GM23338 (cell line): ENCODE data around the gene DNASE1L1. TPM values are rescaled to one million over a fixed set of nuclear protein-coding genes. Genes with fewer than 3 reads are reported as not detected.

ENCODE experiments used
- ATAC-seq: fragments of 200-7000 bp; cut with Tn5 transposase; 3 replicates; pipeline ENCODE4 v1.9.1; 2020
- DNase-seq: peaks from one replicate; pipeline ENCODE4 v3.0.0-alpha.2; 2015; ENCODE audit warnings: low spot score
- H2AFZ ChIP-seq: fragments of 200-600 bp; sonication (generic); 2 replicates; pipeline ENCODE4 v1.8.0; 2016; ENCODE audit warnings: antibody characterized with exemption, mild to moderate bottlenecking, moderate library complexity
- H3F3A ChIP-seq: fragments of 200-600 bp; sonication (generic); replicated peaks from 2 replicates; pipeline ENCODE4 v1.8.0; 2017; ENCODE audit warnings: antibody characterized with exemption, mixed run types, low read depth
- H3K27ac ChIP-seq: fragments of 200-600 bp; sonication (generic); 2 replicates; pipeline ENCODE4 v1.6.1; 2016; ENCODE audit warnings: low read depth
- H3K27me3 ChIP-seq: fragments of 200-600 bp; sonication (generic); 2 replicates; pipeline ENCODE4 v1.8.0; 2016; ENCODE audit warnings: mild to moderate bottlenecking, mixed run types, moderate library complexity; ENCODE audit not compliant: insufficient read depth
- H3K36me3 ChIP-seq: fragments of 200-600 bp; sonication (generic); 2 replicates; pipeline ENCODE4 v1.8.0; 2016; ENCODE audit warnings: mild to moderate bottlenecking; ENCODE audit not compliant: insufficient read depth
- H3K4me1 ChIP-seq: fragments of 200-600 bp; sonication (generic); 2 replicates; pipeline ENCODE4 v1.8.0; 2016; ENCODE audit warnings: mild to moderate bottlenecking, moderate library complexity; ENCODE audit not compliant: insufficient read depth
- H3K4me2 ChIP-seq: fragments of 200-600 bp; sonication (generic); 2 replicates; pipeline ENCODE4 v1.7.1; 2017; ENCODE audit warnings: mixed run types
- H3K4me3 ChIP-seq: fragments of 200-600 bp; sonication (generic); 2 replicates; pipeline ENCODE4 v1.6.1; 2016; ENCODE audit warnings: mixed run types
- H3K79me2 ChIP-seq: fragments of 200-600 bp; sonication (generic); replicated peaks from 2 replicates; pipeline ENCODE4 v1.8.0; 2017; ENCODE audit warnings: mild to moderate bottlenecking; ENCODE audit not compliant: insufficient read depth
- H3K9me2 ChIP-seq: fragments of 200-600 bp; sonication (generic); 2 replicates; pipeline ENCODE4 v1.8.0; 2017; ENCODE audit not compliant: insufficient read depth
- H4K20me1 ChIP-seq: fragments of 200-600 bp; sonication (generic); replicated peaks from 2 replicates; pipeline ENCODE4 v1.8.0; 2017; ENCODE audit warnings: mild to moderate bottlenecking; ENCODE audit not compliant: insufficient read depth
- H3K27ac Mint-ChIP-seq: 2 replicates; pipeline ENCODE4 v1.8.0; 2020; ENCODE audit warnings: inconsistent platforms, mild to moderate bottlenecking, moderate library complexity, mixed read lengths
- H3K27me3 Mint-ChIP-seq: 3 replicates; pipeline ENCODE4 v1.8.0; 2022; ENCODE audit warnings: low read depth, mild to moderate bottlenecking, moderate library complexity, mixed read lengths, inconsistent platforms; ENCODE audit not compliant: insufficient read depth, poor library complexity
- H3K36me3 Mint-ChIP-seq: 3 replicates; pipeline ENCODE4 v1.8.0; 2021; ENCODE audit warnings: low read depth, mild to moderate bottlenecking, inconsistent platforms, moderate library complexity, mixed read lengths
- H3K4me1 Mint-ChIP-seq: 3 replicates; pipeline ENCODE4 v1.8.0; 2020; ENCODE audit warnings: mild to moderate bottlenecking, inconsistent platforms, mixed read lengths
- H3K4me3 Mint-ChIP-seq: 3 replicates; pipeline ENCODE4 v1.8.0; 2021; ENCODE audit warnings: moderate library complexity, mild to moderate bottlenecking, inconsistent platforms, mixed read lengths
- H3K9me3 Mint-ChIP-seq: 3 replicates; pipeline ENCODE4 v1.8.0; 2020; ENCODE audit warnings: moderate library complexity, mild to moderate bottlenecking, inconsistent platforms, mixed read lengths
- CREB1 ChIP-seq: fragments of 250-450 bp; sonication (Bioruptor Pico); IDR thresholded peaks from 2 replicates; pipeline ENCODE4 v1.5.0; 2020; ENCODE audit warnings: low read depth, mild to moderate bottlenecking, moderate library complexity
- ETS1 ChIP-seq: IDR thresholded peaks from 2 replicates; pipeline ENCODE4 v1.6.1; 2016; ENCODE audit warnings: antibody characterized with exemption
- EZH2 ChIP-seq: fragments of 200-600 bp; sonication (generic); IDR thresholded peaks from one replicate; pipeline ENCODE4 v1.8.0; 2017; ENCODE audit warnings: antibody characterized with exemption, mild to moderate bottlenecking, low read depth; ENCODE audit not compliant: unreplicated experiment
- EZH2phosphoT487 ChIP-seq: fragments of 200-600 bp; sonication (generic); IDR thresholded peaks from one replicate; pipeline ENCODE4 v1.8.1; 2018; ENCODE audit warnings: antibody characterized with exemption; ENCODE audit not compliant: unreplicated experiment
- JUNB ChIP-seq: IDR thresholded peaks from one replicate; pipeline ENCODE4 v1.6.1; 2016; ENCODE audit warnings: antibody characterized with exemption; ENCODE audit not compliant: unreplicated experiment
- NANOG ChIP-seq: IDR thresholded peaks from 2 replicates; pipeline ENCODE4 v1.6.1; 2016; ENCODE audit warnings: antibody characterized with exemption, borderline replicate concordance
- POLR2AphosphoS5 ChIP-seq: IDR thresholded peaks from 2 replicates; pipeline ENCODE4 v1.6.1; 2016; ENCODE audit warnings: antibody characterized with exemption, low read depth
- STAT1 ChIP-seq: IDR thresholded peaks from one replicate; pipeline ENCODE4 v1.6.1; 2016; ENCODE audit warnings: antibody characterized with exemption; ENCODE audit not compliant: unreplicated experiment
- ZNF114 ChIP-seq: fragments of 250-450 bp; sonication (Bioruptor Pico); IDR thresholded peaks from 2 replicates; pipeline ENCODE4 v1.5.0; 2020; ENCODE audit warnings: mild to moderate bottlenecking, moderate library complexity
- ZNF331 ChIP-seq: fragments of 250-450 bp; sonication (Bioruptor Pico); IDR thresholded peaks from 2 replicates; pipeline ENCODE4 v1.5.0; 2020; ENCODE audit warnings: low read depth, mild to moderate bottlenecking, moderate library complexity
- ZNF462 ChIP-seq: fragments of 250-450 bp; sonication (Bioruptor Pico); IDR thresholded peaks from 2 replicates; pipeline ENCODE4 v1.5.0; 2020; ENCODE audit warnings: mild to moderate bottlenecking, moderate library complexity
- polyA plus RNA-seq: library from polyadenylated mRNA; unstranded; fragments of >200 nt; fragmentation: Nextera tagmentation; extraction: Ambion mirVana; gene quantifications from 2 replicates; pipeline ENCODE4 v1.2.1, GENCODE V29; 2016
- total RNA-seq: library from RNA; depleted of rRNA; stranded (reverse); fragments of >200 nt; shearing (Covaris generic); gene quantifications from 2 replicates; pipeline ENCODE4 v1.2.3, GENCODE V29; 2014
- TF ChIP-seq, protein P1 (sequence below), 2 experiments: fragments of 200-600 bp in 1 of 2; sonication (generic) in 1 of 2; conservative IDR thresholded peaks; 2 replicates each; pipeline versions ENCODE4 v1.5.1 to v1.6.1; 2016 to 2017; ENCODE audit warnings: antibody characterized with exemption in 2 of 2, low read depth in 2 of 2, mild to moderate bottlenecking in 2 of 2, moderate library complexity in 1 of 2
- TF ChIP-seq, protein P2 (sequence below): IDR thresholded peaks from one replicate; pipeline ENCODE4 v1.6.1; 2018; ENCODE audit warnings: antibody characterized with exemption; ENCODE audit not compliant: unreplicated experiment

Gene DNASE1L1
- total and polyA plus RNA-seq, 2 experiments from 2014 or later, result 3.3 to 16.1 TPM

DNA sequence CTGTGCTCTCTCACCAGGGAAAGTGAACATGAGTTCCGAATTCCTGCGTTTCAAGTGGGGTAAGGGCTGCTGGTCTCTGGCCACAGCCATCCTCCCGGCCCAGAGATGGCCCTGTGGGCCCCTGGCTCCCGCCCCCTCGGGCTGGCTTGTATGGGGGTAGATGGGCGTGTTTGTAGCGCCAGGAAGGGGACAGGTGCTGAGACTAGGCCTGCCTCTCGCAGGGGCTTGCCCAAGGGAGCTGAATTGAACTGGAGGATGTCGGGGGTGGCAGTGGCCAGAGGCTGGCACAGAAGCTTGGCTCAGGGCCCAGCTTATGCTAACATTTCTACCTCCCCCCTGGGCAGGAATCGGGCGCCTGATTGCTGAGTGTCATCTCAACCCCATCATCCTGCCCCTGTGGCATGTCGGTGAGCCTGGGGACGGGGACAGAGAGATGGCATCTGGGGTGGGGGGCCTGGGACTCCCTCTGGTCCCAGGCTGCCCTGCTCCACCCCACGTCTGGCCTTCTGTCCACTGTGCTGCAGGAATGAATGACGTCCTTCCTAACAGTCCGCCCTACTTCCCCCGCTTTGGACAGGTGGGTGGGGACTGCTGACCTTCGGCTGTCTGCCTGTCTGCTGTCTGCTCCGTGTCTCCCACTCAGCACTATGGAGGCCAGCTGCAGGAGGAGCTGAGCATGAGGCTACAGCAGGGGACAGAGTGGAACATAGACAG is 10.8 kb upstream of the DNASE1L1 start:
- Histone ChIP-seq H3K4me3 (no peak overlapping the region), H3K9me2 (no peaks in the 10 kb centered on the region), H3K4me2 (no peak overlapping the region), H4K20me1 (no peaks in the 10 kb centered on the region), H3K27ac (no peak overlapping the region), H3K36me3 (no peaks in the 10 kb centered on the region), H3K79me2 (no peaks in the 10 kb centered on the region), H2AFZ (no peak overlapping the region), H3K4me1 (no peaks in the 10 kb centered on the region), H3K27me3 (no peaks in the 10 kb centered on the region), H3F3A (no peaks in the 10 kb centered on the region)
- H3K4me1 Mint-ChIP-seq, result no peaks in the 10 kb centered on the region
- H3K9me3 Mint-ChIP-seq, result no peaks in the 10 kb centered on the region
- H3K27ac Mint-ChIP-seq, result no peak overlapping the region
- ATAC-seq, result no peak
- H3K4me3 Mint-ChIP-seq, result no peak overlapping the region
- TF ChIP-seq JUNB, result no peak
- no peak for TF ChIP-seq ETS1
- TF ChIP-seq EZH2phosphoT487, result no peak
- no peak for TF ChIP-seq ZNF114 (CRISPR knock-in tag)
- TF ChIP-seq CREB1 (CRISPR knock-in tag), result no peak
- TF ChIP-seq EZH2, result no peak
- TF ChIP-seq, protein P1, sequence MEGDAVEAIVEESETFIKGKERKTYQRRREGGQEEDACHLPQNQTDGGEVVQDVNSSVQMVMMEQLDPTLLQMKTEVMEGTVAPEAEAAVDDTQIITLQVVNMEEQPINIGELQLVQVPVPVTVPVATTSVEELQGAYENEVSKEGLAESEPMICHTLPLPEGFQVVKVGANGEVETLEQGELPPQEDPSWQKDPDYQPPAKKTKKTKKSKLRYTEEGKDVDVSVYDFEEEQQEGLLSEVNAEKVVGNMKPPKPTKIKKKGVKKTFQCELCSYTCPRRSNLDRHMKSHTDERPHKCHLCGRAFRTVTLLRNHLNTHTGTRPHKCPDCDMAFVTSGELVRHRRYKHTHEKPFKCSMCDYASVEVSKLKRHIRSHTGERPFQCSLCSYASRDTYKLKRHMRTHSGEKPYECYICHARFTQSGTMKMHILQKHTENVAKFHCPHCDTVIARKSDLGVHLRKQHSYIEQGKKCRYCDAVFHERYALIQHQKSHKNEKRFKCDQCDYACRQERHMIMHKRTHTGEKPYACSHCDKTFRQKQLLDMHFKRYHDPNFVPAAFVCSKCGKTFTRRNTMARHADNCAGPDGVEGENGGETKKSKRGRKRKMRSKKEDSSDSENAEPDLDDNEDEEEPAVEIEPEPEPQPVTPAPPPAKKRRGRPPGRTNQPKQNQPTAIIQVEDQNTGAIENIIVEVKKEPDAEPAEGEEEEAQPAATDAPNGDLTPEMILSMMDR (conservative IDR thresholded peaks at IDR 0.05; ENCODE audit: low read depth in 2 of 2), result no peak
- no peak for TF ChIP-seq NANOG
- no peak for TF ChIP-seq ZNF462 (CRISPR knock-in tag)
- no peak for TF ChIP-seq STAT1
- TF ChIP-seq POLR2AphosphoS5, result no peak
- TF ChIP-seq, protein P2, sequence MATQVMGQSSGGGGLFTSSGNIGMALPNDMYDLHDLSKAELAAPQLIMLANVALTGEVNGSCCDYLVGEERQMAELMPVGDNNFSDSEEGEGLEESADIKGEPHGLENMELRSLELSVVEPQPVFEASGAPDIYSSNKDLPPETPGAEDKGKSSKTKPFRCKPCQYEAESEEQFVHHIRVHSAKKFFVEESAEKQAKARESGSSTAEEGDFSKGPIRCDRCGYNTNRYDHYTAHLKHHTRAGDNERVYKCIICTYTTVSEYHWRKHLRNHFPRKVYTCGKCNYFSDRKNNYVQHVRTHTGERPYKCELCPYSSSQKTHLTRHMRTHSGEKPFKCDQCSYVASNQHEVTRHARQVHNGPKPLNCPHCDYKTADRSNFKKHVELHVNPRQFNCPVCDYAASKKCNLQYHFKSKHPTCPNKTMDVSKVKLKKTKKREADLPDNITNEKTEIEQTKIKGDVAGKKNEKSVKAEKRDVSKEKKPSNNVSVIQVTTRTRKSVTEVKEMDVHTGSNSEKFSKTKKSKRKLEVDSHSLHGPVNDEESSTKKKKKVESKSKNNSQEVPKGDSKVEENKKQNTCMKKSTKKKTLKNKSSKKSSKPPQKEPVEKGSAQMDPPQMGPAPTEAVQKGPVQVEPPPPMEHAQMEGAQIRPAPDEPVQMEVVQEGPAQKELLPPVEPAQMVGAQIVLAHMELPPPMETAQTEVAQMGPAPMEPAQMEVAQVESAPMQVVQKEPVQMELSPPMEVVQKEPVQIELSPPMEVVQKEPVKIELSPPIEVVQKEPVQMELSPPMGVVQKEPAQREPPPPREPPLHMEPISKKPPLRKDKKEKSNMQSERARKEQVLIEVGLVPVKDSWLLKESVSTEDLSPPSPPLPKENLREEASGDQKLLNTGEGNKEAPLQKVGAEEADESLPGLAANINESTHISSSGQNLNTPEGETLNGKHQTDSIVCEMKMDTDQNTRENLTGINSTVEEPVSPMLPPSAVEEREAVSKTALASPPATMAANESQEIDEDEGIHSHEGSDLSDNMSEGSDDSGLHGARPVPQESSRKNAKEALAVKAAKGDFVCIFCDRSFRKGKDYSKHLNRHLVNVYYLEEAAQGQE, result no peak
- no peak for TF ChIP-seq ZNF331 (CRISPR knock-in tag)
- DNase-seq, result no peak
- peaks cover 12% of the 10 kb centered on the region for H3K36me3 Mint-ChIP-seq
- H3K27me3 Mint-ChIP-seq, result peaks cover 2% of the 10 kb centered on the region
